ENCODE data around the gene SLC29A1.

Gene SLC29A1

DNA sequence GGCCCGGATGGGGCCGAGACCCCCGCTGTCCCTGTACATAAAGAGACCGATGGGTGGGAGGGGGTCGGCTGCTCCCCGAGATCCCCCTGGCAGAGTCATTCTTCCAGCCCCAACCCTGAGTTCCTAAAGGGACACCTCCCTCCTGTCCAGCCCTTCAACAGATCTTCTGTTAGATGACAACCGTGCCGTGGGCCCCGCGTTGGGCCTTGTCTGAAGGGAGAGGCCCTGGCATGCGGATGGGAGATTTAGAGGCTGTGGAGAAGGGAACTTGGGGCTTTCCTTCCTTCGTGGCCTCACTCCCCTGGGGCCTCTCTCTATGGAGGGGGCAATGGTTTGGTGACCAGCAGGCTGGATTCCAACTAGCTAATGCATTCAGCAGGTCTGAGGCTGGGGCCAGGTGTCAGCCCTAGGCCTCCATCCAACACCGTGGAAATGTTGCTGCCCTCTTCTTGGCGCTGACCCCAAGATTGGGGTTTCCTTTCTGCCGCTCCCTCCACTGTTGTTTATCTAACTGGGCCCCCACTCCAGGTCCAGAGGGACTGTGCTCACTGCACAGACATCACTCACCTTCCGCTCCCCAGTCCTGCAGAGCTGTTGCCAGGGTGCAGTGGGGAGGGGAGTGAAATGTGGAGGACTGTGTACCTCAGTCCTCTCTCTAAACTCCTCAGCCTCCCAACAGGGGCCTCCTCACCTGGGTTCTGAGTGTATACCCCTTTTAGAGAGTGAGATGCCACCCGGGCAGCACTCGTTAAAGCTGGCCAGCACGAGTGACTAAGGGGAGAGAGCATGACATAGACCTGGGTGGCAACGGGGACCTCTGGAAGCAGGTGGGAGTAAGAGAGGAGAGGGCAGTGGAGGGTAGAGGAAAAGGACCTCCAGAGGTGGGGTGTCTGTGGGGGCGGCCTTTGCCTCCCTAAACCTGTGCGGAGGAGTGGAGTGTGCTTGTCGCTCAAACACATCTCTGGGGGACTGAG, 53.6 kb downstream of the SLC29A1 start:
- in situ Hi-C loops (cut with HindIII; ENCODE audit: low sequenced_read_pairs), result no loop called here

DNA sequence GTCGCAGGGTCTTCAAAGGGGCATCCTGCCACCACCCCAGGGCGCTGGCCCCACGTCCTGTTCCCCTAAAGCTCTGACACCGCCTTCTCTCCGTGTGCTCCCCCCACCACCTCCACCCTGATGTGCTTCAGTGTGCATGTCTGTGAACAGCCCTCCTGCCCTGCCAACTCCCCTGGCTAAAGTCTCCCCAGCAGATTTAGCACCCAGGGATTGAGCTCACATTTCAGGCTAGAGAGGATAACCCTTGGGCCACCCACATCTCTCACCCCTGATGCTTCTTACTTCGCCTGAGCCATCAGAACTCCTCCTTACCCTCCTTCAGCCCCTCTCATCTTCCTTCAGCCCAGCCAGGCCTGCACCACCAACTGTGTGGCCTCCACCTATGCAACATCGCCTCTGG, 54.4 kb downstream of the SLC29A1 start:
- in situ Hi-C loops (cut with HindIII; ENCODE audit: low sequenced_read_pairs), result no loop called here

DNA sequence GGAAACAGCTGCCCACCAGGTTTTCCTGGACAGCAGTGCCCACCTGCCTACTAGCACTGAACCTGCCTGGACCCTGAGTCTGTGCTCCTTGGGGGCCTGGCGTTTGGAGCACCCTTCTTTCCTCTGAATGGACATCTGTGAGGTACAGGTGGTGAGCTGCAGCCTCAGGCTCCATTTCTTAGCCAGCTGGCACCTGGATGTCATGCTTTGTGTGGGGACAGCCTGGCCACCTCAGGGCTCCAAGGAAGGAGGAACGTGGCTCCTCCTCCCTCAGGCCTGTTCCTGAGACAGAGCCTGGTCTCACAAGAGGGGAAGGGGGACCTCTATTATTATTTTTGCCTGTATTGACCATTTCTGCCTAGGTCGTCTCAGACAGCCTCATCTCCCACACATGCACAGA, 54.9 kb downstream of the SLC29A1 start:
- in situ Hi-C loops (cut with HindIII; ENCODE audit: low sequenced_read_pairs), result no loop called here

DNA sequence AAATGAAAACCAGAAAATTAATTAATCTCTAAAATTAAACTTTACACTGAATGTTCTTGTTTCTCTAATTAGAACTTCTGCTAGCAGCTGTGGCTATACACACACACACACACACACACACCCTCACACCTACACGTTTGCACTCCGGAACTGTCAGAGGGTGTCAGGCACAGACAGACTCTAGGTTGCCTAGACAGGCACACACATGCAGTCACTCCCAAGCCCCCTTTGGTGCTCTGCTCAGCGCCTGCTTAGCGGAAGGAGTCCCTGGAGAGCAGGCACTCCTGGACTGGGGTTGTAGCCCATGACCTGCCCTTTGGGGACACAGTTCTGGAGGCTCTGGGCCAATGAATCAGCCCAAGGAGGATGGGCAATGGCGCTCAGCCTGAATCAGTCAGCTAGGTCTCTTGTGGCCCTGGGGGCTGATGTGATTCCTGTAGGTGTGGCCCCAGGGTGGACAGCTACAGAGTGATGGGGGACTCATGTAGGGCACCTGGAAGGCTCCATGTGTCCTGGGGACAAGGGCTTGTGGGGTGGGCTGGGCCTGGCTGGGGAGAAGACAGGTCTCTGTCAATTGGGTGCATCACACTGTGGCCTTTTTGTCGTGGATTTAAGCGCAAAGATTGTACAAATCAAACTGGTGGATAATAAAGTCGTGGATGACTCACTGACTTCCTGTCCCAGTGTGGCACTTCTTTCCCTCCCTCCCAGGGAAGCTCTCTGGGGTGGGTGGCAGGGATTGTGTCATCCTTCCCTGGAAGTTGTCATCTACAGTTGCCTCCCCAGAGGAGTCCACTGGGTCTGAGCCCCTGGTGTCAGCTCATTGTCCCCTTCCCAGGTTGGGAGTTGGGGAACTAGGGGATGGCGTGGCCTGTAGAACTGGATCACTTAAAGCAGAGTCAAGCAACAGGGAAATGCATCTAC, 55.6 kb downstream of the SLC29A1 start:
- in situ Hi-C loops (cut with HindIII; ENCODE audit: low sequenced_read_pairs), result no loop called here
